Loucy (cell line): ENCODE measurements around the gene MBD3L1.

Experiments used
- EZH2phosphoT487 ChIP-seq: fragments of 200-600 bp; IDR thresholded peaks from 2 replicates; pipeline ENCODE4 v1.6.1; 2018; ENCODE audit warnings: antibody characterized with exemption, mild to moderate bottlenecking, moderate library complexity, borderline replicate concordance
- TF ChIP-seq, protein P1 (sequence below): fragments of 200-600 bp; sonication (generic); conservative IDR thresholded peaks from 2 replicates; pipeline ENCODE4 v1.5.1; 2014; ENCODE audit warnings: mild to moderate bottlenecking, antibody characterized with exemption, low read length

- no peak for TF ChIP-seq EZH2phosphoT487
- TF ChIP-seq, protein P1, sequence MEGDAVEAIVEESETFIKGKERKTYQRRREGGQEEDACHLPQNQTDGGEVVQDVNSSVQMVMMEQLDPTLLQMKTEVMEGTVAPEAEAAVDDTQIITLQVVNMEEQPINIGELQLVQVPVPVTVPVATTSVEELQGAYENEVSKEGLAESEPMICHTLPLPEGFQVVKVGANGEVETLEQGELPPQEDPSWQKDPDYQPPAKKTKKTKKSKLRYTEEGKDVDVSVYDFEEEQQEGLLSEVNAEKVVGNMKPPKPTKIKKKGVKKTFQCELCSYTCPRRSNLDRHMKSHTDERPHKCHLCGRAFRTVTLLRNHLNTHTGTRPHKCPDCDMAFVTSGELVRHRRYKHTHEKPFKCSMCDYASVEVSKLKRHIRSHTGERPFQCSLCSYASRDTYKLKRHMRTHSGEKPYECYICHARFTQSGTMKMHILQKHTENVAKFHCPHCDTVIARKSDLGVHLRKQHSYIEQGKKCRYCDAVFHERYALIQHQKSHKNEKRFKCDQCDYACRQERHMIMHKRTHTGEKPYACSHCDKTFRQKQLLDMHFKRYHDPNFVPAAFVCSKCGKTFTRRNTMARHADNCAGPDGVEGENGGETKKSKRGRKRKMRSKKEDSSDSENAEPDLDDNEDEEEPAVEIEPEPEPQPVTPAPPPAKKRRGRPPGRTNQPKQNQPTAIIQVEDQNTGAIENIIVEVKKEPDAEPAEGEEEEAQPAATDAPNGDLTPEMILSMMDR, result no peak
These were observed 25.5 kb upstream of the MBD3L1 start for GRCh38 chr19:8806661-8807060.
